Right kidney (tissue), 9 donors: Measurements from ENCODE around the gene SLC26A8.

Source experiments
- DNase-seq: peaks from one replicate; pipeline ENCODE4 v3.0.0-alpha.2; 2016
- long read RNA-seq, 8 donors: transcript quantifications; one replicate each; lab custom pipeline, GENCODE V29; 2026

The SLC26A8 gene, protein sequence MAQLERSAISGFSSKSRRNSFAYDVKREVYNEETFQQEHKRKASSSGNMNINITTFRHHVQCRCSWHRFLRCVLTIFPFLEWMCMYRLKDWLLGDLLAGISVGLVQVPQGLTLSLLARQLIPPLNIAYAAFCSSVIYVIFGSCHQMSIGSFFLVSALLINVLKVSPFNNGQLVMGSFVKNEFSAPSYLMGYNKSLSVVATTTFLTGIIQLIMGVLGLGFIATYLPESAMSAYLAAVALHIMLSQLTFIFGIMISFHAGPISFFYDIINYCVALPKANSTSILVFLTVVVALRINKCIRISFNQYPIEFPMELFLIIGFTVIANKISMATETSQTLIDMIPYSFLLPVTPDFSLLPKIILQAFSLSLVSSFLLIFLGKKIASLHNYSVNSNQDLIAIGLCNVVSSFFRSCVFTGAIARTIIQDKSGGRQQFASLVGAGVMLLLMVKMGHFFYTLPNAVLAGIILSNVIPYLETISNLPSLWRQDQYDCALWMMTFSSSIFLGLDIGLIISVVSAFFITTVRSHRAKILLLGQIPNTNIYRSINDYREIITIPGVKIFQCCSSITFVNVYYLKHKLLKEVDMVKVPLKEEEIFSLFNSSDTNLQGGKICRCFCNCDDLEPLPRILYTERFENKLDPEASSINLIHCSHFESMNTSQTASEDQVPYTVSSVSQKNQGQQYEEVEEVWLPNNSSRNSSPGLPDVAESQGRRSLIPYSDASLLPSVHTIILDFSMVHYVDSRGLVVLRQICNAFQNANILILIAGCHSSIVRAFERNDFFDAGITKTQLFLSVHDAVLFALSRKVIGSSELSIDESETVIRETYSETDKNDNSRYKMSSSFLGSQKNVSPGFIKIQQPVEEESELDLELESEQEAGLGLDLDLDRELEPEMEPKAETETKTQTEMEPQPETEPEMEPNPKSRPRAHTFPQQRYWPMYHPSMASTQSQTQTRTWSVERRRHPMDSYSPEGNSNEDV
- long read RNA-seq, donor 1: 0 reads
- long read RNA-seq, donor 2: 0 reads
- long read RNA-seq, donor 3: 0 reads
- long read RNA-seq, donor 4: 0 reads
- long read RNA-seq, donor 5: 0 reads
- long read RNA-seq, donor 6: 0 reads
- long read RNA-seq, donor 7: 0 reads
- long read RNA-seq, donor 8: 0 reads

GRCh38 chr6:36023996-36024795 lies at the start of gene SLC26A8:
Gene SLC26A8, minus strand, starts transcription at chr6:36024641. Its CDS starts 4,934 bp downstream, at chr6:36019707.
- peak; percentile 48 for DNase-seq

DNA sequence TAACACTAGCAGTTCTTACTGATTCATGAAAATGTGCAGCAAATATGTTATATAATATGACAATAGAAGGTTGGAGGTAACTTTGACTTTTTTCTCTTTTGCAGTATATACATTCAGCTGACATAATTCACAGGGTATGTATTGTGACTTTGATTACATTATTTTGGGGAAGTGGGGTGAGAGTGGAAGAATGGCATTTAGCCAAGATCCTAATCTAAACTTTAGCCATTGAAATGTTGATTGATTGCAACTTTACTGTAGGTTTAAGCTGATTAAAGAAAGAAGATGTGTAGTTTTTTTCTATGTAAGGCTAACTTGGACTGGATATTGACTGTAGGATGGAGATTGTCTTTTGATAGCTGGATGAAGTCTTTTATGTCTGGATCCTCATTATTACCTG lies 49.1 kb upstream of the SLC26A8 start:
- no peak for DNase-seq

GRCh38 chr6:36072681-36073080 lies 48.2 kb upstream of the SLC26A8 start:
- DNase-seq: no peak

DNA sequence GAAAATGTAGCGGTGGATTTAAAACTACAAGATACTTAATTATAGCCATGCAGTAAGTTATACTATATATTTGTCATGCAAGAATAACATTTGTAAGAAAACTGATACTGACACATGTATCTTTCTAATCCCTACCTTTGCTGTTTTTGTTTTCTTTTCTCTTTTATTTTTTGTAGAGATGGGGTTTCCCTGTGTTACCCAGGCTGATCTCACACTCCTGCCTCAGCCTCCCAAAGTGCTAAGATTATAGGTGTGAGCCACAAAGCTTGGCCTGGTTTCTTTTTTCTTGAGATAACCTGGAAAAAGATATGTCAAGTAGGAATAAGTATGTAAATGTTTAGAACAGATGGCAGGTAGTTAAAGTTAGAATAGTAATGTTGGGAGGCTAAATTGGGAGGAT lies 47.3 kb upstream of the SLC26A8 start:
- DNase-seq: no peak

DNA sequence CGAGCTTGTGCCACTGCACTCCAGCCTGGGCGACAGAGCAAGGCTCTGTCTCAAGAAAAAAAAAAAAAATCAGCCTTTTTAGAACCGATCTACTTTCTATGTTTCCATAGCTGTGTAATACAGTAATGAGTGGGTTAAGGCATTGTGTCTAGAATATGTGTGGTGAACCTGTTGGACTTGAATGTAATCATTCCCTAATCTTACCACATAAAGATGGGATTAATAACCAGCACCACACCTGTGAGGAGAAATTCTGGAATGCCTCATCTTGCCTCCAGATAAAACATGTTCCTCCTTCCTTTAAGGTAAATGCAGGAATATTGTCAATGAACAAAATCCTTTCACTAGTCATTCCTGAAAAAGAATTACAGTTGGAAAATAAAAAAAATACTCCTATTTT lies 46.8 kb upstream of the SLC26A8 start:
- DNase-seq: no peak

DNA sequence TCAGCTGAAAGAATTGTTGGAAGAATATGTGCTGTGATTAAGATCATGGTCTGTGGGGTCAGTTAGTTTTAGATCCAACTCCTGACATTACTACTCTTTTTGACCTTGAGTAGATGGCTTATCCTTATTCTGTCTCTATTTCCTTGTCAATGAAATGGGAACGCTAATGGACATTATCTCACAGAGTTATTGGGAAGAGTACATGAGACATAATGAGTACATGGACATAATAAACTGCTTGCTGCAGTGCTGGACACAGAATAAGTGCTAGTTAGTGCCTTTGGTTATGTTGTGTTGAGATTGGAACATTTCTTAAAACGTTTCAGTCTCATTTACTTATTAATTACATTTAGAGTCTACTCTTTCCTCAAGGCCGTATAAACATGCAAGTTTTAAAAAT lies 45.8 kb upstream of the SLC26A8 start:
- no peak for DNase-seq

- DNase-seq: no peak
These were observed 45.1 kb upstream of the SLC26A8 start for GRCh38 chr6:36069573-36069972.

- DNase-seq: no peak
These were observed 44.1 kb upstream of the SLC26A8 start for GRCh38 chr6:36068586-36068985.

- DNase-seq: no peak
These were observed 43.6 kb upstream of the SLC26A8 start for GRCh38 chr6:36068012-36068392.

- DNase-seq: no peak
These were observed 43.1 kb upstream of the SLC26A8 start for GRCh38 chr6:36067374-36068011.

DNA sequence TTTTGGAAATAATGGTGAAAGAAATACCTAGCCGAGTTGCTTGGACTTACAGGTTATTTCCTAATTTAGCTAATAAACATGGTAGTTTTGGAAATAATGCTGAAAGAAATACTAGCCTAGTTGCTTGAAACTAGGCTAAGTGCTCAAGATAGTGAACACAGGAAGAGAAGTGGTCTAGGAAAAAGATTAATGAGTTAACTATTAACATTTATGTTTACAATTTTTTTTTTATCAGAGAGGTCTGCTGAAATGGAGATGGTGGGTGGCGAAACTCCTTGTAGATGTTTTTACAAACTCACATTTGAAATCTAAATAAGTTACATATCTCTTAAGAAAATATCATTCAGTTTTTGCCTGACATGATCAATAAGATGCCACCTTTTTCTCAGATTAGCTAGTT lies 42.4 kb upstream of the SLC26A8 start:
- DNase-seq: no peak

DNA sequence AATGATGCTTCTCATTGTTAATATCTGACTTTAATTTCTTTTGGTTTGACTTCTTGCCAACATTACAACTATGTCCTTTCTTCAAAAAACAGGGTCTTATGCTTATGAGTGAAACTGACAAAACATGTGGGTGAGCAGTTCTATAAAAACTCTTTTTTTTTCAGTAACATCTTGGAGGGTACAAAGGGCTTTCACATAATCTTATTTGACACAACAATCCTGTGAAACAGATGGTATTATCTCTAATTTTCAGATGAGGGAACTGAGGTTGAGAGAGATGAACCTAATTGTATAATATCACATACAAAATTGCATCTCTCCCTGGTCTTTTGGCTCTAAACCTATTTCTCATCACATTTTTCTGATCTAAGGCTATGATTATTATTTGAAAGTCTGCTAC lies 41.5 kb upstream of the SLC26A8 start:
- DNase-seq: no peak

DNA sequence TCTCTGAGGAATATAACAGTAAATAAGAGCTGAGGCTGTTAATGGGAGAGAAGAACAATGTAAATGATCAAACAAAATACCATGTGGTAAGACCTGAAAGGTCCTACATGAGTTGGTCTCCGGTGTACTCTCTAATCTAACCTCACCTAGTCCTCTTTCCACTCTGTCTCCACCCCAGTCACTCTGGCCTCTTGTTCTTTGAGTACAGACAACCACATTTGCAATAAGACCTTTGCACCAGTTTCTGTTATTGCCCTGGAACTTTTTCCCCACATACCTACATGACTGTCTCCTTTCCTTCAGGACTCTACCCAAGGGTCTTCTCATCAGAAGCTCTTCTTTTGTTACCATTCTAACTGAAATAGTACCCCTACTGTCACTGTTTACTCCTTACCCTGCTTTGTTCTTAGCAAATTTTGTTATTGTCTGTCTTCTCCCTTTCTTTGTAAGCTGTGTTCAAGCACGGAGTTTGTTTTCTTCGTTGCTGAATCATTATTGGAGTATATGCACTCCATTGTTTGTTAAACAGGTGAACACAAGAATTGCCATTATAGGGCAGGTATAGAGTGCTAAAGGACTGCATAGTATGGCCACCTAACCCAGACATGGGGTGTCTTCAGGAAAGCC lies 40.4 kb upstream of the SLC26A8 start:
- no peak for DNase-seq

GRCh38 chr6:36063318-36064060 lies 39.0 kb upstream of the SLC26A8 start:
- no peak for DNase-seq

DNA sequence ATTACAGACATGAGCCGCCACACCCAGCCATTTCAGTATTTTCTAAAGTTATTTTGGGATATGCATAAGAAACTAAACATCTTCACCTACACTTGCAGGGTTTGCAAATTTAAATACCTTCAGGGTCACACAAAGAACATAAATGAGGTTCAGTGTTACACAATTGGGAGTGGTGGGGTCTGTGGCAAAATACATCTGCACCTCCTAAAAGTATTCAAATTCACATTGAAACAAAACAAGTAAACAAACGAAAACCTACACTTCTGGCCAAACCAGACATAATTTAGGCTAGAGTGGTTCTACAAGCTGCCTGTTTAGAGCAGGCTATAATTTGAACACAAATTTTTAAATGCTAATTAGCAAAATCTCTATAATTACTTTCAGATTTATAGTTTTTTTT lies 37.8 kb upstream of the SLC26A8 start:
- no peak for DNase-seq

- DNase-seq: no peak
These were observed 36.8 kb upstream of the SLC26A8 start for GRCh38 chr6:36061236-36061635.

DNA sequence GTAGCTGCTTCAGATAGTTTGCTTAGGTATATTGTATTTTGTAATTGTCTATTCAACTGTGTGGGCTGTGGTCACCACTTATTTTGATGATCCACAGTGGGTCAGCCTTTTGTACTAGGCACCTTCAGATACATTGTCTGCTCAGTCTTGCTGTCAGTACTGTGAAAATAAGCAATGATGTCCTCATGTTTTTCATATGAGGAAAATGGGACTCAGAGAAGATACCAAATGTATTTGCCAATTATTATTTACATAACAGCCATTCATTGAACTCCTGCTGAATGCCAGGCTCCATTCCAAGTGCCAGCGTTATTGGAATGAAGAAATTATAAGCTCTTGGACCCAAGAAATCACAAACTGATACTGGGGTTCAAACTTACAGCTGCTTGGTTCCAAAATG lies 31.7 kb upstream of the SLC26A8 start:
- no peak for DNase-seq

DNA sequence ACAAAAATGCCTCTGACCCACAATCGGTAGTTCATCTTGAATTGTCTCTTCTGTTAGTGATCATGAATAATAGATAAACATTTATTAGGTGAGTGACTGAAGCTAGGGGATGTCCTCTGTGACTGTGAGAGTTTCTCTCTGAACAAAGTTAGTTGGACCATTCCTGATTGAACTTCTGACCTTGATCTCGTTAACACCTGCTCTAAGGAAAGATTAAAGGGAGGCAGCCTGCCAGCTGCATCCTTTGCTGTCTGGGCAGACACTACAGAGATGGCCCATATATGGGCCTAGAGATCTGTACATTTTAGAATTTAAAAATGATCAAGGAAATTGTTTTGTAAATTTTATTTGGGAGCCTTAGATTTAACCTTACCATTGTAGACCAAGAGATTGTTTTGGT lies 30.5 kb upstream of the SLC26A8 start:
- DNase-seq: no peak

DNA sequence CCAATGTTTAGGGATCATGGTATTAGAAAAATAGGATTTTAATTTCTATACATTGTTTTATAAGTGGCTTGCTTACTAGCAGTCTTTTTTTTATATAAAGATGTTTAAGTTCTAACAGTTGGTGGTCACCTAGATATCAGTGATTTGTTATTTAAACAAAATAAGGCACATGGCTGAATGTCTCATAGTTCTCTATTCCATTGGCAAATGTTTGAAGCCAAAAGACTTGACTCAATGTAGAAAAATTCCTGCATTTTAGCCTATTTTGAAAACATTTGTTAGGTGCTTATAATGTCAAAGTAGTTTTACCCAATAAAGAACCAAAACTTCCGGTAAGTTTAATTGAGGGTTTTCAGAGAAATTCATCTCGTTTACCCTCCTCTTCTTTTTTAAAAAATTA lies 30.0 kb upstream of the SLC26A8 start:
- DNase-seq: no peak

- DNase-seq: no peak
These were observed 29.4 kb upstream of the SLC26A8 start for GRCh38 chr6:36053878-36054277.

DNA sequence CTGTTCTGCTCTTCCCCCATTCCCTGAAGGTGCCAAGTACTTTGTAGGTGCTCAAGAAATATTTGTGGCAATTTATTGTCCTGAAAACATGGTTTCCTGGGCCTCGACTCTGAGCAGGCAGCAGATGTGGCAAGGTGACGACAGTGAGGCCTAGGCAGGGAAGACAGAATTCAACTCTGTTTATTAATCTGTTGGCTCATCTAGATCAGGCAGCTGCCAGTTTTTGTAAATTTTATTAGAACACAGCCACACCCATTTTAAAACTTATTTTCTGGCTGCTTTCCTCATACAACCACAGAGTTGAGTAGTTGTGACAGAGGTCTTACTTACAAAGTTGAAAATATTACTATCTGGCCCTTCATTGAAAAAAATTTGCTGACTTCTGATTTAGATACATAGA lies 27.7 kb upstream of the SLC26A8 start:
- DNase-seq: no peak
